GM12872 (cell line): ENCODE measurements around the gene FSTL4.

ENCODE experiments used
- CTCF ChIP-seq: IDR thresholded peaks from 3 replicates; pipeline ENCODE4 v1.5.1; 2011; ENCODE audit warnings: low read depth, mild to moderate bottlenecking, low read length, moderate library complexity; ENCODE audit not compliant: insufficient read depth

Gene FSTL4

GRCh38 chr5:133246376-133247150, 365.8 kb downstream of the FSTL4 start:
- TF ChIP-seq CTCF = no peak

DNA sequence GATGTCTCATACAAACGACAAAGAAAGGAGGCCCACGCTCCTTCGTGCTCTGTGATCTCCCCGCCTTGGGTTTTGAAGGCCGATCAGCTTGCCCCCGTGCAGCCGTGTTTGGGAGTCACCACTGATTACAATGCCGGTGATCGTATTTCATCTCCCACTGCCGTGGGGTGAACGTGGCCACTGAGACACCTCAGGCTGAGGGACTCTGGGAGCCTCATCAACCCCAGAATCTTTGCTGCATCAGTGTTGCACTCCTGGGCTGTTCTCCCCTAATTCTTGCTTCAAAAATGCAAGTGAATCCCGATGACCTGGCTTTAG, 366.3 kb downstream of the FSTL4 start:
- no peak for TF ChIP-seq CTCF

GRCh38 chr5:133245191-133246052, 366.9 kb downstream of the FSTL4 start:
- no peak for TF ChIP-seq CTCF

DNA sequence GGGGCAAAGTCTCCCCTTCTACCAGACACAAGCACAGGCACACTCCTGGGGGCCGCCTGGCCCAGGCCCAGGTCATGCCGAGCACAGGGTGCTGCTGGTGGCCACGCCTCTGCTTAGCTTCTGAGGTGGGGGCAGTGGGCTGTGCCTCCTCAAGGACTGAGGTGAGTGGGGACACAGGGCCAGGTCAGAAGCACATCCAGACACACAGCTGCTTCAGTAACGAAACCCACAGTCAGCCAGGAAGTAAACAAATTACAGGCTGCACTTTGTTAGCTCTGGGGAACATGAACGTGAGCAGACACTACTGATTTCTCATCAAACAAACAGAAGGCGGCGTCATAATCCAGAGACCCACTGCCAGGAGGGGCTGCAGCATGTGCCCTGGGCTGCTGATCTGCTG, 368.1 kb downstream of the FSTL4 start:
- TF ChIP-seq CTCF = no peak

DNA sequence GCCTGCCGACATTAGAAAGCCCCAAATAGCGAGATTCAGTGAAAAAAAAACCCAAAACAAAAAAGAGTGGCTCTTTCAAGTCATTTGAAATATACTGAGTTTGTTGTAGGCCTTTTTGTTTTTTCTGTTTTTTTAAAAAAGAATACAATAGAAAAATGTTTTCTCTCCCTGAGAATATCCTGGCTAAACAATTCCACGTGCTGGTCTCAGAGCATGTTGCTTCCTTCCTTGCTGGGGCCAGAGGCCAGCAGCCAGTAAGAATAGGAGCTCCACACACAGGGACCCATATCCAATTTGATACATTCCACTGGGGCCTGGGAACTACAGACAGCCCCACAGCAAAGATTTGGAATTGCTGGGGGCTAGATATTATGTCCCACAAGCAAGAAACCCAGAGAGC, 369.1 kb downstream of the FSTL4 start:
- TF ChIP-seq CTCF = no peak

DNA sequence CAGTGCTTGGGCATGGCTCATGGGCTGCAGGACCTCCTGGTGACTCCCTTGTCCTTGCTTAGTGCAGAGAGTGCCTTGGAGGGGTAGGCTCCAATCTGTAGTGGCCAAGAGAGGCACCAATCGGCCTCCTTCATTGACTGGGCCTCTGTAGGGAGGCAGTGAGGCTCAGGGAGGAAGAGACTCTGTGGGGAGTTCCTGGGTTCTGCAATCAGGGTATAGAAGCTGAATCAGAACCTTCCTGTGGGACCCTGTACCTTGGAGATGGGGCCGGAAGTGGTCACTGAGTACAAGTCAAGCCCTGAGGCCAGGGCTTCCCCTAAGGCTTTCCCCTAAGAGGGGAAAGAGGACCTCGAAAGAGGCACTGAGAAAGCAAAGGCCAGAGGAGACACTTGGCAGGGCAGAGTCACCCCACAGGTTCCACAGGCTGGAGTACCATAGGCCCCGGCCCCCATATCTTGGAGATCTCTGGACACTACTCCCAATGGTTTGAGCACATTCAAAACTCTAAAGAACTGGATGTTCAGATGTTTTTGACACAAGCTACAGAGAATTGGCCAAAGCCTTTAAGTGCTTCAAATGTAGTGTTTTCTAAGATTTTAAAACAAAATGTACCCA, 370.0 kb downstream of the FSTL4 start:
- no peak for TF ChIP-seq CTCF
